Activated naive CD4-positive, alpha-beta T cell treated with anti-CD3 and anti-CD28 coated beads, Interleukin-2, amount 50 U/mL, for 24 hours (primary cell): ENCODE data around the gene SPACA6.
A peak's percentile ranks its signal among the peaks of the same experiment; 100 is the strongest.

ENCODE experiments used
- H3K27ac Mint-ChIP-seq: one replicate; pipeline ENCODE4 v1.8.0; 2021; ENCODE audit warnings: mild to moderate bottlenecking, mixed read lengths
- H3K27me3 Mint-ChIP-seq: one replicate; pipeline ENCODE4 v1.8.0; 2021; ENCODE audit warnings: mixed read lengths
- H3K36me3 Mint-ChIP-seq: one replicate; pipeline ENCODE4 v1.8.0; 2021; ENCODE audit warnings: mixed read lengths
- H3K4me1 Mint-ChIP-seq: one replicate; pipeline ENCODE4 v1.8.0; 2021; ENCODE audit warnings: mixed read lengths
- H3K4me3 Mint-ChIP-seq: one replicate; pipeline ENCODE4 v1.8.0; 2021; ENCODE audit warnings: mild to moderate bottlenecking, mixed read lengths
- H3K9me3 Mint-ChIP-seq: one replicate; pipeline ENCODE4 v1.8.0; 2021; ENCODE audit warnings: mixed read lengths

Gene SPACA6

DNA sequence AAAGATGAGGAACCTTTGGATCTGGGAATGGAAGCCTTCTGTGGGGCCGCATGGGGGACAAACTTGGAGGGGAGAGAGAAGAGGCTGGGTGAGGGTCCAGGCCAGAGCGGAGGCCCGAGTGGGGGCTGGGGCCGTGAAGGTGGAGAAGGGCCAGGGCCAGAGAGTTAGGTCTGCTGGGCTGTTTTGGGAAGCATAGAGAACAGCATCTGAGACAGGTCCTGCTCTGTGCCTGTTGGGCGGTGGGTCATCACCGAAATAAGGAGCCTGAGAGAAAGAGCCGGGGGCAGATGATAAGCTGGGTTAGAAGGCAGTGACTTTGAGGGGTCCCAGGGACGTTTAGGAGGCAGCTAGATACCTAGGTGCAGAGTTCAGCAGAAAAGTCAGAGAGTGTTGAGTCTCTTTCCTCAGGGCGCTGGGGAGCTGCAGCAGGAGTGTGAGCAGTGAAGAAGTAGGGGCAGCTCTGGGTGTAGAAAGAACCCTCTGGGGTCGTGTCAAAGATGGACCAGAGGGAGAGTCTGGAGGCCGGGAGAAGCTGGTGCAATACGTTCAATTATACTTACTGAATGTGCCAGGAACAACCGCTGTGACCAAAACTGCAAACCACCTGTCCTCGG lies 2.7 kb downstream of the SPACA6 start:
- H3K9me3 Mint-ChIP-seq = no peaks in the 10 kb centered on the region
- H3K4me3 Mint-ChIP-seq = no peak overlapping the region
- H3K27me3 Mint-ChIP-seq = no peaks in the 10 kb centered on the region
- no peak overlapping the region for H3K27ac Mint-ChIP-seq
- peaks cover 10% of the 10 kb centered on the region for H3K4me1 Mint-ChIP-seq
- peaks cover 3% of the 10 kb centered on the region for H3K36me3 Mint-ChIP-seq

DNA sequence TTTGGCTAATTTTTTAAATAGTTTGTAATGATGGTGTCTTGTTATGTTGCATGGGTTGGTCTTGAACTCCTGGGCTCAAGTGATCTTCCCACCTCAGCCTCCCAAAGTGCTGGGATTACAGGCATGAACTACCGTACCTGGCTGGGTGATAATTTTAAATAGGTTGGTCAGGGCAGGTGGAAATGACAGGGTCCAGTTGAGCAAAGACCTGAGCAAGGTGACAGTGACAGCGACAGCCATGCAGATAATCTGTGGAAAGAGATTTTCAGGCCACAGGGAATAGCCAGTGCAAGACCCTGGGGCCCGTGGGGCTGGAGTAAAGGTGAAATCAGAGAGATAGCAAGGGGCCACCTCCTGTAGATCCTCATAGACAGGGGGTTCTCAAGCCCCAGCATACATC lies 3.5 kb downstream of the SPACA6 start:
- H3K9me3 Mint-ChIP-seq = no peaks in the 10 kb centered on the region
- no peak overlapping the region for H3K4me3 Mint-ChIP-seq
- H3K27ac Mint-ChIP-seq = no peak overlapping the region
- H3K36me3 Mint-ChIP-seq = peaks cover 3% of the 10 kb centered on the region
- H3K4me1 Mint-ChIP-seq = peaks cover 3% of the 10 kb centered on the region
- H3K27me3 Mint-ChIP-seq = no peaks in the 10 kb centered on the region

DNA sequence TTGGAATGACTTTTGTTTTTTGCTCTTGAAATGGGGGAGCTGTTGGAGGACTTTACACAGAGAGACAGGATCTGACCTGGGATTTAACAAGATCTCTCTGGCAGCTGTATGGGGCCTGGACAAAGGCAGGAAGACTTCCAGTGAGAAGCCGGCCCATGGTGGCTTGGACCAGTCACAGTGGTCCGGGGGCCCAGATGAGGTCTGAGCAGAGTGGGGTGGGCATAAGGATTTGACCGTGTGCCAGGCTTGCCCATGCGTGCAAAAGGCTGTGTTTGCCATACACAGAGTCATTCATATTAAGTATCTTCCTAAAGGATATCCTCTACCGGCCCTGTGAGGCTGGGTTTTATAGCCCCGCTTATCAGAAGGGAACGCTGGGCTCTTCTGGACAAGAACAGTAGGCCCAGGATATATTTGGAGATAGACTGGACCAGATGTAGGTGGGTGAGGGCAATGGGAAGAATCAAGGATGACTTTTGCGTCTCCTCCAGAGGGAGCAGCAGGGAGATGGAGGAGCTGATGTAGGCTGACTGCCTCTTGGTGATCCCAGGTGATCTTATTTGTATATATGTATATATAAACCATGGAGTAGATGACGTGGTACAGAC lies 4.1 kb downstream of the SPACA6 start:
- Mint-ChIP-seq H3K27ac (no peak overlapping the region), H3K4me3 (no peak overlapping the region), H3K9me3 (no peaks in the 10 kb centered on the region), H3K27me3 (no peaks in the 10 kb centered on the region), H3K4me1 (peaks cover 3% of the 10 kb centered on the region), H3K36me3 (peaks cover 3% of the 10 kb centered on the region)

DNA sequence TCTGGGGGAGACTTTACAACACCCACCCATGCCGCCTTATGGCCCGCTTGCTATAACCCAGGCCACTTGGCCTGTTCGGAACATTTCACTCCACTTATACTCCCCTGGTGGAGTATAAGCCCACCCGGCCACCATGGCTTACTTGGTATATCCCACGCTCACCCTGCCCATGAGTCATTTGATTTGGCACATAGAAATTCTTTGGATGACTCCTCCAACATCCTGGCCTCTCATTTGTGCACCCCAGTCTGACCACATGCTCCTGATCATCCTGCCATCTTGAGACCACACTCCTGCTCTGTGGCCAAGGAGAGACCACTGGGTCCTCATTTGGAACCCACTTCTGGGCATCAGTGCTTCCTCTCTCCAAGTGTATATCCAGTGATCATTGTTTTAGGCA lies 5.2 kb downstream of the SPACA6 start:
- H3K9me3 Mint-ChIP-seq = no peaks in the 10 kb centered on the region
- H3K4me3 Mint-ChIP-seq = no peak overlapping the region
- H3K27ac Mint-ChIP-seq = no peak overlapping the region
- H3K4me1 Mint-ChIP-seq = peaks cover 10% of the 10 kb centered on the region
- H3K36me3 Mint-ChIP-seq = peaks cover 3% of the 10 kb centered on the region
- no peaks in the 10 kb centered on the region for H3K27me3 Mint-ChIP-seq

- Mint-ChIP-seq H3K4me3 (no peak overlapping the region), H3K36me3 (peaks cover 3% of the 10 kb centered on the region), H3K9me3 (no peaks in the 10 kb centered on the region), H3K27ac (no peak overlapping the region), H3K27me3 (no peaks in the 10 kb centered on the region), H3K4me1 (peaks cover 11% of the 10 kb centered on the region)
These were observed 6.0 kb downstream of the SPACA6 start for GRCh38 chr19:51699170-51699569.

GRCh38 chr19:51701468-51702100 lies 8.5 kb downstream of the SPACA6 start:
- Mint-ChIP-seq H3K9me3 (no peaks in the 10 kb centered on the region), H3K4me1 (peaks cover 32% of the 10 kb centered on the region), H3K36me3 (peaks cover 13% of the 10 kb centered on the region), H3K27me3 (no peaks in the 10 kb centered on the region), H3K27ac (peak overlapping the region; percentile 51), H3K4me3 (no peak overlapping the region)

DNA sequence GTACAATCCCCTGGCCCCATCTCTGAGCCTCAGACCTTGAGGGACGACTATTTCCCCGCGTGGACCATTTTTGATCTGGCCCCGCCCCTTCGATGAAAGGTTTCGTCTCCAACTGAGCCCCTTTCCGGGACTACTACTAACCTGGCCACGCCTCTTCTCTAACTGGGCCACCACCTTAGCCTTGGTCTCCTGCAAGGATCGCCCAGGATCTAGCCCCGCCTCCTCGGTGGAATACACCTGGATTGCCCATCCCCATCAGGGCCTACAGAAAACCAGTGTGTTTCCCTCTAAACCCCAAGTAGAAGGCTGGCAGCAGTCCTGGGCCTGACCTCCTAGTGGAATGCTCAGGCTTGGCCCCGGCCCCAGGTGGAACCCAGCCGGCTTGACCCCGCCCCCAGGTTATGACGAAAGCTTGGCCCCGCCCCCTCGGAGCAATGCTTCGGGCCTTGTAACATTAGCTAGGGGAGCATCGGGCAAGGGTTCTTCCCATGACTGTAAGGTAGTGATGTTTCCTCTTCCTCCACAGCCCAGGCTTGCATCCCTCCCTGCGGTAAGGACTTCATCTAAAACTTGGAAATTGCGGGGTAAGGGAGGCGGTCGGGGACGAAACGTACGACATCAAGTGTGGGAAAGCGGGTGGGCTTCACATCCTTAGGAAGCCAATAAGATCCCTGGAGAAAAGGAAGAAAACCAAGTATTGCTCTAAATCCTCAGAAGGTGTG lies 9.1 kb downstream of the SPACA6 start:
- H3K9me3 Mint-ChIP-seq = no peaks in the 10 kb centered on the region
- peak overlapping the region; percentile 90 for H3K4me3 Mint-ChIP-seq
- no peaks in the 10 kb centered on the region for H3K27me3 Mint-ChIP-seq
- H3K36me3 Mint-ChIP-seq = peaks cover 14% of the 10 kb centered on the region
- peaks cover 33% of the 10 kb centered on the region for H3K4me1 Mint-ChIP-seq
- H3K27ac Mint-ChIP-seq = peak overlapping the region; percentile 27

GRCh38 chr19:51702825-51703574 lies 9.9 kb downstream of the SPACA6 start:
- Mint-ChIP-seq H3K4me3 (peak overlapping the region; percentile 90), H3K27me3 (no peaks in the 10 kb centered on the region), H3K9me3 (no peaks in the 10 kb centered on the region), H3K27ac (no peak overlapping the region), H3K4me1 (peaks cover 33% of the 10 kb centered on the region), H3K36me3 (peaks cover 12% of the 10 kb centered on the region)

GRCh38 chr19:51703575-51704515 lies 10.7 kb downstream of the SPACA6 start:
- Mint-ChIP-seq H3K36me3 (peaks cover 12% of the 10 kb centered on the region), H3K27me3 (no peaks in the 10 kb centered on the region), H3K4me1 (peaks cover 33% of the 10 kb centered on the region), H3K4me3 (peak overlapping the region; percentile 90), H3K9me3 (no peaks in the 10 kb centered on the region), H3K27ac (peak overlapping the region; percentile 96)

GRCh38 chr19:51704626-51705025 lies 11.5 kb downstream of the SPACA6 start:
- H3K27me3 Mint-ChIP-seq = no peaks in the 10 kb centered on the region
- H3K4me1 Mint-ChIP-seq = peaks cover 33% of the 10 kb centered on the region
- H3K9me3 Mint-ChIP-seq = no peaks in the 10 kb centered on the region
- H3K4me3 Mint-ChIP-seq = peak overlapping the region; percentile 90
- peak overlapping the region; percentile 96 for H3K27ac Mint-ChIP-seq
- H3K36me3 Mint-ChIP-seq = peaks cover 12% of the 10 kb centered on the region

- Mint-ChIP-seq H3K27ac (peak overlapping the region; percentile 96), H3K27me3 (no peaks in the 10 kb centered on the region), H3K9me3 (no peaks in the 10 kb centered on the region), H3K4me1 (peaks cover 33% of the 10 kb centered on the region), H3K36me3 (peaks cover 12% of the 10 kb centered on the region), H3K4me3 (peak overlapping the region; percentile 90)
These were observed 13.2 kb downstream of the SPACA6 start for GRCh38 chr19:51706296-51706695.

GRCh38 chr19:51706885-51707284 lies 13.8 kb downstream of the SPACA6 start:
- peaks cover 13% of the 10 kb centered on the region for H3K36me3 Mint-ChIP-seq
- no peak overlapping the region for H3K4me3 Mint-ChIP-seq
- no peaks in the 10 kb centered on the region for H3K9me3 Mint-ChIP-seq
- no peak overlapping the region for H3K27ac Mint-ChIP-seq
- H3K27me3 Mint-ChIP-seq = no peaks in the 10 kb centered on the region
- H3K4me1 Mint-ChIP-seq = peaks cover 33% of the 10 kb centered on the region

- Mint-ChIP-seq H3K27me3 (no peaks in the 10 kb centered on the region), H3K4me1 (peaks cover 21% of the 10 kb centered on the region), H3K27ac (no peak overlapping the region), H3K9me3 (no peaks in the 10 kb centered on the region), H3K36me3 (peaks cover 17% of the 10 kb centered on the region), H3K4me3 (no peak overlapping the region)
These were observed 15.7 kb downstream of the SPACA6 start for GRCh38 chr19:51708811-51709210.

- Mint-ChIP-seq H3K4me3 (no peak overlapping the region), H3K27ac (no peak overlapping the region), H3K27me3 (no peaks in the 10 kb centered on the region), H3K4me1 (peaks cover 19% of the 10 kb centered on the region), H3K36me3 (peaks cover 17% of the 10 kb centered on the region), H3K9me3 (no peaks in the 10 kb centered on the region)
These were observed 16.4 kb downstream of the SPACA6 start for GRCh38 chr19:51709575-51709974.
